Transverse colon (tissue), 4 donors: ENCODE data around the gene HNRNPR.

Experiments
- CTCF ChIP-seq, 5 experiments: fragments of 200-600 bp in 3 of 5; fragments of 450-650 bp in 2 of 5; sonication (generic) in 3 of 5; IDR thresholded peaks; 1 replicate in 2 of 5; 2 replicates in 3 of 5; pipeline ENCODE4 v1.5.1; 2016 to 2017; ENCODE audit warnings: antibody characterized with exemption in 5 of 5, inconsistent platforms in 3 of 5, mild to moderate bottlenecking in 2 of 5, moderate library complexity in 1 of 5
- POLR2AphosphoS5 ChIP-seq, 3 donors: sonication (generic); formaldehyde crosslinking; IDR thresholded peaks; one replicate each; pipeline ENCODE4 v1.6.1; 2016; ENCODE audit warnings: antibody characterized with exemption in 3 of 3

- no peak for TF ChIP-seq CTCF (IDR thresholded peaks at IDR 0.05)
- no peak for TF ChIP-seq POLR2AphosphoS5 (IDR thresholded peaks at IDR 0.05)
Observed at GRCh38 chr1:23384312-23385058, 40.4 kb upstream of the HNRNPR start.
